Esophagus muscularis mucosa (tissue), 4 donors: ENCODE results near the gene CFAP92.

ENCODE experiments used
- CTCF ChIP-seq, 3 experiments: fragments of 200-600 bp in 2 of 3; fragments of 450-650 bp in 1 of 3; sonication (generic) in 2 of 3; IDR thresholded peaks; one replicate each; pipeline ENCODE4 v1.5.1; 2017 to 2019; ENCODE audit warnings: antibody characterized with exemption in 3 of 3, mild to moderate bottlenecking in 2 of 3, moderate library complexity in 1 of 3
- EP300 ChIP-seq: sonication (generic); formaldehyde crosslinking; IDR thresholded peaks from one replicate; pipeline ENCODE4 v1.6.1; 2017; ENCODE audit warnings: antibody characterized with exemption
- POLR2A ChIP-seq: fragments of 450-650 bp; IDR thresholded peaks from one replicate; pipeline ENCODE4 v1.6.1; 2017; ENCODE audit warnings: antibody characterized with exemption, moderate library complexity, mild to moderate bottlenecking, low read depth
- POLR2AphosphoS5 ChIP-seq, 2 donors: sonication (generic); formaldehyde crosslinking; IDR thresholded peaks; one replicate each; pipeline ENCODE4 v1.6.1; 2017; ENCODE audit warnings: antibody characterized with exemption in 2 of 2

DNA sequence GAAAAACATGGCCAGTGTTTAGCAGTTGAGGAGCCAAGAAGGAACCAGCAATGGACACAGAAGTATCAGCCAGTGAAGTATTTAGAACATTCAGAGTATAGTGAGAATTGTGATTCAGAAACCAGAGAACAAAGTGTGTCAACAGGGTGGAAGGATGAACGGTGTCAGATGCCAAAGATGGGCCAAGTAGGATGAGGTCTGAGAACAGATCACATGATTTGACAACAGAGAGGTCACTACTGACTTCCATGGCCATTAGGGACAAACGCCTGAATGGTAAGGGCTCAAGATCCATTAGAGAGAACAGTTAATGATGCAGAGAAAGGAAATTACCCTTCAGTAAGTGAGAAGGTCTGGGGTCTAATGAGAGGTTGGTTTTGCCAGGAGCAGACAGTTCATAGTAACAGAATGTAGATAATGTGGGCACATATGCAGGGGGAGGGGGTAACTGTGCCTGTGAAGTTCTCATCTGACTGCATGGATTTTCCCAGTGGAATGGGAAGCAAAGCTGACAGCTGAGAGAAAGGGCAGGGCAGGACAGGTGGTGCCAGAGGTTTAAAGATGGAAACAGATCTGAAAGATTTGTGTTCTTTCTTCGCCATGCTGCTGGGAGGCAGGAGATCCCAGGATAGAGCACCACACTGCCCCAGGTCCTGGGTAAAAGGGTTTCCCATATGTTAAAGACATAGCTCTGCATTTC lies 119.2 kb downstream of the CFAP92 start:
- TF ChIP-seq POLR2AphosphoS5 (IDR thresholded peaks at IDR 0.05): no peak
- TF ChIP-seq CTCF (IDR thresholded peaks at IDR 0.05): no peak
- no peak for TF ChIP-seq POLR2A
- no peak for TF ChIP-seq EP300
